Hematopoietic multipotent progenitor cell treated with erythropoietin and hydrocortisone succinate and interleukin-3 and kit ligand, for 6 days (in vitro differentiated cells): ENCODE results near the gene AAK1.
A peak's percentile ranks its signal among the peaks of the same experiment; 100 is the strongest.
"Not testable (repeated sequence)": the region's sequence is repeated elsewhere in the genome, so short reads cannot be mapped to it uniquely, and the experiment has no call there.

ENCODE experiments used
- DNase-seq: peaks from one replicate; pipeline ENCODE4 v3.0.0-alpha.2; 2015

AAK1 gene

GRCh38 chr2:69594341-69594740 is 49.2 kb downstream of the AAK1 start:
- no peak for DNase-seq

- no peak for DNase-seq
These were observed 51.0 kb downstream of the AAK1 start for GRCh38 chr2:69592511-69592910.

- peak; percentile 49 for DNase-seq
These were observed 53.4 kb downstream of the AAK1 start for GRCh38 chr2:69589973-69590652.

- DNase-seq, result no peak
These were observed 54.6 kb downstream of the AAK1 start for GRCh38 chr2:69588945-69589344.

- DNase-seq, result no peak
These were observed 55.1 kb downstream of the AAK1 start for GRCh38 chr2:69588403-69588802.

- no peak for DNase-seq
These were observed 57.5 kb downstream of the AAK1 start for GRCh38 chr2:69585855-69586555.

GRCh38 chr2:69584127-69584889 is 59.2 kb downstream of the AAK1 start:
- DNase-seq, result no peak

- DNase-seq, result no peak
These were observed 60.2 kb downstream of the AAK1 start for GRCh38 chr2:69583321-69583833.

- peak; percentile 98 for DNase-seq
These were observed 60.9 kb downstream of the AAK1 start for GRCh38 chr2:69582582-69583176.

GRCh38 chr2:69581774-69582581 is 61.6 kb downstream of the AAK1 start:
- peak; percentile 81 for DNase-seq

GRCh38 chr2:69580486-69580885 is 63.1 kb downstream of the AAK1 start:
- peak; percentile 41 for DNase-seq

GRCh38 chr2:69579536-69579935 is 64.0 kb downstream of the AAK1 start:
- no peak for DNase-seq

GRCh38 chr2:69578198-69578540 is 65.4 kb downstream of the AAK1 start:
- no peak for DNase-seq

GRCh38 chr2:69577467-69578197 is 65.9 kb downstream of the AAK1 start:
- DNase-seq, result no peak

GRCh38 chr2:69576880-69577279 is 66.7 kb downstream of the AAK1 start:
- no peak for DNase-seq

GRCh38 chr2:69575926-69576325 is 67.6 kb downstream of the AAK1 start:
- DNase-seq, result no peak

GRCh38 chr2:69575371-69575770 is 68.2 kb downstream of the AAK1 start:
- DNase-seq, result not testable (repeated sequence)

- DNase-seq, result no peak
These were observed 70.9 kb downstream of the AAK1 start for GRCh38 chr2:69572641-69573040.

GRCh38 chr2:69571189-69571588 is 72.3 kb downstream of the AAK1 start:
- no peak for DNase-seq

- DNase-seq, result no peak
These were observed 73.1 kb downstream of the AAK1 start for GRCh38 chr2:69570474-69570873.

GRCh38 chr2:69567909-69568300 is 75.6 kb downstream of the AAK1 start:
- DNase-seq, result no peak
